HG02763 (cell line): ENCODE measurements around the gene ZBTB7C.

Source experiments
- ATAC-seq: cut with Tn5 transposase; IDR thresholded peaks from one replicate; pipeline ENCODE4 v1.9.1; 2021; ENCODE audit warnings: mild to moderate bottlenecking, moderate library complexity; ENCODE audit not compliant: unreplicated experiment

Gene ZBTB7C

GRCh38 chr18:48129621-48130082 lies 279.5 kb downstream of the ZBTB7C start:
- no peak for ATAC-seq

GRCh38 chr18:48127606-48128005 lies 281.6 kb downstream of the ZBTB7C start:
- ATAC-seq = no peak

- ATAC-seq = no peak
These were observed 282.9 kb downstream of the ZBTB7C start for GRCh38 chr18:48126240-48126639.

GRCh38 chr18:48125724-48126123 lies 283.5 kb downstream of the ZBTB7C start:
- no peak for ATAC-seq

GRCh38 chr18:48124857-48125626 lies 284.1 kb downstream of the ZBTB7C start:
- no peak for ATAC-seq

- ATAC-seq = no peak
These were observed 285.2 kb downstream of the ZBTB7C start for GRCh38 chr18:48123941-48124340.

GRCh38 chr18:48123324-48123723 lies 285.9 kb downstream of the ZBTB7C start:
- ATAC-seq = no peak

- ATAC-seq = no peak
These were observed 286.4 kb downstream of the ZBTB7C start for GRCh38 chr18:48122816-48123215.

GRCh38 chr18:48122376-48122775 lies 286.8 kb downstream of the ZBTB7C start:
- ATAC-seq = no peak

- ATAC-seq = no peak
These were observed 287.4 kb downstream of the ZBTB7C start for GRCh38 chr18:48121752-48122151.

- no peak for ATAC-seq
These were observed 290.0 kb downstream of the ZBTB7C start for GRCh38 chr18:48119204-48119603.

GRCh38 chr18:48116873-48117630 lies 292.1 kb downstream of the ZBTB7C start:
- ATAC-seq = no peak

GRCh38 chr18:48116017-48116416 lies 293.2 kb downstream of the ZBTB7C start:
- no peak for ATAC-seq

GRCh38 chr18:48113691-48114090 lies 295.5 kb downstream of the ZBTB7C start:
- ATAC-seq = no peak

- no peak for ATAC-seq
These were observed 297.6 kb downstream of the ZBTB7C start for GRCh38 chr18:48111587-48111986.

GRCh38 chr18:48110797-48111196 lies 298.4 kb downstream of the ZBTB7C start:
- no peak for ATAC-seq

- no peak for ATAC-seq
These were observed 299.2 kb downstream of the ZBTB7C start for GRCh38 chr18:48109961-48110493.

GRCh38 chr18:48108136-48108535 lies 301.0 kb downstream of the ZBTB7C start:
- ATAC-seq = no peak

GRCh38 chr18:48106976-48107781 lies 302.0 kb downstream of the ZBTB7C start:
- no peak for ATAC-seq

- ATAC-seq = no peak
These were observed 302.7 kb downstream of the ZBTB7C start for GRCh38 chr18:48106498-48106897.

GRCh38 chr18:48105317-48105716 lies 303.9 kb downstream of the ZBTB7C start:
- no peak for ATAC-seq
